Transverse colon (tissue), 4 donors: ENCODE data around the gene LILRA5. TPM values are rescaled to one million over a fixed set of nuclear protein-coding genes. Genes with fewer than 3 reads are reported as not detected.

Experiments used
- DNase-seq: peaks from one replicate; pipeline ENCODE4 v3.0.0-alpha.2; 2019
- H3K27ac ChIP-seq, 4 donors: fragments of 200-600 bp; sonication (generic); 2 replicates each; pipeline ENCODE4 v1.5.1; 2016 to 2018; ENCODE audit warnings: inconsistent platforms in 4 of 4
- H3K27me3 ChIP-seq: fragments of 200-600 bp; sonication (generic); 2 replicates; pipeline ENCODE4 v1.5.1; 2017; ENCODE audit warnings: inconsistent platforms
- H3K36me3 ChIP-seq, 4 donors: fragments of 200-600 bp; sonication (generic); 2 replicates each; pipeline ENCODE4 v1.5.1; 2017 to 2019; ENCODE audit warnings: inconsistent platforms in 4 of 4
- H3K4me1 ChIP-seq, 4 donors: fragments of 200-600 bp; sonication (generic); 2 replicates each; pipeline ENCODE4 v1.5.1; 2017 to 2020; ENCODE audit warnings: inconsistent platforms in 4 of 4
- H3K4me3 ChIP-seq, 4 donors: fragments of 200-600 bp; sonication (generic); 1 replicate in 1 of 4; 2 replicates in 3 of 4; pipeline versions ENCODE4 v1.5.1 to v1.6.1; 2017 to 2019; ENCODE audit warnings: inconsistent platforms in 4 of 4
- H3K9me3 ChIP-seq, 2 donors: fragments of 200-600 bp; sonication (generic); 2 replicates each; pipeline ENCODE4 v1.5.1; 2017 to 2019; ENCODE audit warnings: inconsistent platforms in 2 of 2
- EP300 ChIP-seq: sonication (generic); formaldehyde crosslinking; IDR thresholded peaks from one replicate; pipeline ENCODE4 v1.6.1; 2017; ENCODE audit warnings: antibody characterized with exemption, low read depth
- POLR2A ChIP-seq: fragments of 450-650 bp; IDR thresholded peaks from one replicate; pipeline ENCODE4 v1.6.1; 2016; ENCODE audit warnings: antibody characterized with exemption, mild to moderate bottlenecking, moderate library complexity
- POLR2AphosphoS5 ChIP-seq, 3 donors: sonication (generic); formaldehyde crosslinking; IDR thresholded peaks; one replicate each; pipeline ENCODE4 v1.6.1; 2016; ENCODE audit warnings: antibody characterized with exemption in 3 of 3
- WGBS, 2 donors: methylation state at CpG; one replicate each; pipeline ENCODE4 v1.1.5; 2018; ENCODE audit warnings: low coverage in 1 of 2; 5-methylcytosine and 5-hydroxymethylcytosine counted together
- in situ Hi-C, 4 donors: fragments of 200-750 bp; cut with MboI; loops; one replicate each; pipeline versions ENCODE4 v1.15.0 to v1.15.1; 2017; ENCODE audit warnings: low sequenced_read_pairs in 3 of 4, low pct_ligation_motif_present in 1 of 4, low pct_unique_long_range_greater_than_20kb in 1 of 4
- intact Hi-C: fragments of 100-400 bp; cut with DNase I; formaldehyde crosslinking; loops from one replicate; pipeline ENCODE4 v1.15.1; 2023; ENCODE audit warnings: low total_unique reads
- small RNA-seq, 4 donors: library from RNA; depleted of rRNA; stranded (forward); fragments of <200 nt; gene quantifications; one replicate each; pipeline ENCODE3, GENCODE V24; 2016
- total RNA-seq, 4 donors: library from RNA; depleted of rRNA; stranded (reverse); fragments of >200 nt; gene quantifications; one replicate each; pipeline ENCODE4 v1.1.0, GENCODE V29; 2016
- TF ChIP-seq, protein P1 (sequence below), 5 experiments: fragments of 200-600 bp in 3 of 5; fragments of 450-650 bp in 2 of 5; sonication (generic) in 3 of 5; IDR thresholded peaks; 1 replicate in 2 of 5; 2 replicates in 3 of 5; pipeline ENCODE4 v1.5.1; 2016 to 2017; ENCODE audit warnings: antibody characterized with exemption in 5 of 5, inconsistent platforms in 3 of 5, mild to moderate bottlenecking in 2 of 5, moderate library complexity in 1 of 5

Gene LILRA5
- total RNA-seq, 4 donors from 2014 or later, result 1.6 TPM; not detected in 2

DNA sequence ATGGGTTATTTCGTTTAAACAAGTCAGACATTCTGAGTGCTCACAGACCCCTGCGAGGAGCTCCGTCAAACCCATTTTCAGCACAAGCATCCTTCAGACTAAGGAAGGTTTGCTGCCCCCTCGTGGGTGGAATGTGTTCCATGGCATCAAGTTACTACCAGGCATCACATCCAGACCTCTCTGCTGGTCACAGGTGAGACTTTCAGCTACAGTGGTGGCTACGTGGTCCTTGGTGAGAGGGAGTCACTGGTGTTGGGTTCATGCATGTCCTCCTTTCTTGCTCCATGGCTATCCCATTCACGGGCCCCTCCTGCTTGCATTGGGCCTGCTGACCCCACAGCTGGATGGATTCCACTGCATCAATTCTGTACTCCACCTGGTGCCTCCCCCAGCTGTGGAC is 46.8 kb downstream of the LILRA5 start:
- Histone ChIP-seq H3K27me3 (peaks cover 5% of the 10 kb centered on the region), H3K4me3 (no peak overlapping the region), H3K4me1 (no peaks in the 10 kb centered on the region), H3K36me3 (no peaks in the 10 kb centered on the region), H3K27ac (no peak overlapping the region), H3K9me3 (no peaks in the 10 kb centered on the region)
- peak; percentile 79 for DNase-seq
- 3% methylated on average over 6 of the region's 6 CpGs; no CpG with 5 or more reads in 1 of the 2 donors for WGBS, 2 donors
- intact Hi-C loops (no loop called here), in situ Hi-C loops (no loop called here)
- no peak for TF ChIP-seq POLR2A
- TF ChIP-seq, protein P1, sequence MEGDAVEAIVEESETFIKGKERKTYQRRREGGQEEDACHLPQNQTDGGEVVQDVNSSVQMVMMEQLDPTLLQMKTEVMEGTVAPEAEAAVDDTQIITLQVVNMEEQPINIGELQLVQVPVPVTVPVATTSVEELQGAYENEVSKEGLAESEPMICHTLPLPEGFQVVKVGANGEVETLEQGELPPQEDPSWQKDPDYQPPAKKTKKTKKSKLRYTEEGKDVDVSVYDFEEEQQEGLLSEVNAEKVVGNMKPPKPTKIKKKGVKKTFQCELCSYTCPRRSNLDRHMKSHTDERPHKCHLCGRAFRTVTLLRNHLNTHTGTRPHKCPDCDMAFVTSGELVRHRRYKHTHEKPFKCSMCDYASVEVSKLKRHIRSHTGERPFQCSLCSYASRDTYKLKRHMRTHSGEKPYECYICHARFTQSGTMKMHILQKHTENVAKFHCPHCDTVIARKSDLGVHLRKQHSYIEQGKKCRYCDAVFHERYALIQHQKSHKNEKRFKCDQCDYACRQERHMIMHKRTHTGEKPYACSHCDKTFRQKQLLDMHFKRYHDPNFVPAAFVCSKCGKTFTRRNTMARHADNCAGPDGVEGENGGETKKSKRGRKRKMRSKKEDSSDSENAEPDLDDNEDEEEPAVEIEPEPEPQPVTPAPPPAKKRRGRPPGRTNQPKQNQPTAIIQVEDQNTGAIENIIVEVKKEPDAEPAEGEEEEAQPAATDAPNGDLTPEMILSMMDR (IDR thresholded peaks at IDR 0.05), result peak; percentile 57 to 72 (median 63)

DNA sequence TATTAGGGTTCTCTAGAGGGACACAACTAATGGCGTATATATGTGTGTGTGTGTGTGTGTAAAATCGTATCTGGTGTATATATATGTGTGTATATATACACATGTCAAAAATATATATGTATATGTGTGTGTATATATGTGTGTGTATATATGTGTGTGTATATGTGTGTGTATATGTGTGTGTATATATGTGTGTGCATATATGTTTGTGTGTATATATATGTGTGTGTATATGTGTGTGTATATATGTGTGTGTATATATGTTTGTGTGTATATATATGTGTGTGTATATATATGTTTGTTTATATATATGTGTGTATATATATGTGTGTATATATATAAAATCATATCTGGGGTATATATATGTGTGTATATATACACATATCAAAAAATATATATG is 50.5 kb downstream of the LILRA5 start:
- Histone ChIP-seq H3K36me3 (no peaks in the 10 kb centered on the region), H3K4me3 (no peak overlapping the region), H3K27me3 (no peaks in the 10 kb centered on the region), H3K9me3 (no peaks in the 10 kb centered on the region), H3K4me1 (no peaks in the 10 kb centered on the region), H3K27ac (no peak overlapping the region)
- TF ChIP-seq POLR2A (no peak), EP300 (no peak), POLR2AphosphoS5 (IDR thresholded peaks at IDR 0.05) (no peak)
- TF ChIP-seq, protein P1 (IDR thresholded peaks at IDR 0.05), result no peak
- no peak for DNase-seq
- 44 to 84% methylated on average over 1 to 2 of the region's 2 CpGs for WGBS, 2 donors
- in situ Hi-C loops (no loop called here), intact Hi-C loops (no loop called here)

DNA sequence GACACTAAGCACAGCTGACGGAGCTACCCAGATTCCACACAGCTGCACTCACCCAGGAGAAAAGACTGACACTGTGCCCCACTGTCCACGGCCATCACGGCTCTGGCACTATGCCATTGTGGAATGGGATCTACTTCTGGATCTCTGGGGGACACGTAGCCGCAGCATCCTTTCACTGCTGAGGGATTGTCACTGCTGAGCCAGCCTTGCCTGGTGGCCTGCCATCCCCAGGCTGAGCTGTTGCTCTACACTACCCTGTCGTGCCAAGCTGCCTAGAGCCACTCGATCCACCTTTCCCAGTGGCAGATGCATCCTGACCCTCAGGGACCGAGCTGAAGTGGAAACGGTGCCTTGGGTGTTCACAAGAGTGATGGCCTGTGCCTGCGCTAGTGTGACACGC is 50.9 kb downstream of the LILRA5 start:
- no peak for DNase-seq
- Histone ChIP-seq H3K4me3 (no peak overlapping the region), H3K4me1 (no peaks in the 10 kb centered on the region), H3K9me3 (no peaks in the 10 kb centered on the region), H3K27me3 (no peaks in the 10 kb centered on the region), H3K36me3 (no peaks in the 10 kb centered on the region), H3K27ac (no peak overlapping the region)
- no peak for TF ChIP-seq POLR2A
- TF ChIP-seq, protein P1 (IDR thresholded peaks at IDR 0.05), result no peak
- no peak for TF ChIP-seq POLR2AphosphoS5 (IDR thresholded peaks at IDR 0.05)
- TF ChIP-seq EP300, result no peak
- WGBS, 2 donors, result 76% methylated on average over 11 of the region's 11 CpGs; no CpG with 5 or more reads in 1 of the 2 donors
- in situ Hi-C loops (no loop called here), intact Hi-C loops (no loop called here)

DNA sequence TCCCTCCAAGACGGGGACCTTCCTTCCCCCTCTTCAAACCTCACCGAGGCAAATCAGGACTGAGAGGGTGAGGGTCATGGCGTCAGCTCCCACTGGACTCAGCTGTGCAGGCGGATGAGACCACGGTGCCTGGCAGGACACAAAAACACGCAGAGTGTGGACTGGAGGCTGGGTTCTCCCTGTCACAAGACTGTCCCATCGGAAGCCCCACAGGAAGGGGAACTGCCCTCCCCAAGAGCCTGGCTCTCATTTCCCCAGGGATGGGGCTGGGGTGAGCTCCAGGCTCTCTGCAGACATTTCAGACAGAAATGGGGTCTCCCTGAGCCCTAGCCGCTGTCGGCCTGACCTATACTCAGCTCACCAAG is 55.9 kb downstream of the LILRA5 start, which contains the start of gene LILRB5:
TSS of gene LILRB5 (minus strand) at position 158 of the 365 bp plus-strand sequence. CDS start at position 78, 80 bp downstream.
- Histone ChIP-seq H3K4me1 (no peaks in the 10 kb centered on the region), H3K27ac (peak within 1 kb of the TSS in 1 of 4 donors; percentile 21), H3K4me3 (peak within 1 kb of the TSS in 1 of 4 donors; percentile 3), H3K9me3 (no peaks in the 10 kb centered on the region), H3K36me3 (no peaks in the 10 kb centered on the region), H3K27me3 (peaks cover 28% of the 10 kb centered on the region)
- peak; percentile 25 for DNase-seq
- in situ Hi-C loops (no loop called here), intact Hi-C loops (no loop called here)
- TF ChIP-seq, protein P1 (IDR thresholded peaks at IDR 0.05), result no peak
- no peak for TF ChIP-seq POLR2A
- TF ChIP-seq POLR2AphosphoS5 (IDR thresholded peaks at IDR 0.05), result no peak
- no peak for TF ChIP-seq EP300
- WGBS, 2 donors, result 77 to 93% methylated on average over 3 to 9 of the region's 9 CpGs

Small RNA genes lying within 50 kb of the gene (small RNA-seq; reads per million reads assigned to genes)
- gene AC245884.12 (0 reads per million in 4 donors), gene MIR4752 (0 reads per million in 4 donors), gene RNU6-1307P (0 reads per million in 4 donors)

Other genes starting within 250 kb of the LILRA5 start
- gene VSTM1, start 249.3 kb downstream of the LILRA5 start, total RNA-seq, result not detected
- not detected for gene TARM1, start 231.8 kb downstream of the LILRA5 start, total RNA-seq
- 1 to 10 TPM in 1 of 4 donors, under 1 TPM in 2, not detected in 1; 0.27 to 3.2 (median 0.75) TPM for gene OSCAR, start 212.4 kb downstream of the LILRA5 start, total RNA-seq
- gene NDUFA3, start 210.3 kb downstream of the LILRA5 start, total RNA-seq, result 100 to 1,000 TPM in 2 of 4 donors, 10 to 100 TPM in 2; 25.4 to 316 (median 97.3) TPM
- 10 to 100 TPM in 3 of 4 donors, 1 to 10 TPM in 1; 9.8 to 25.8 (median 14.0) TPM for gene TFPT, start 197.5 kb downstream of the LILRA5 start, total RNA-seq
- gene PRPF31, start 197.4 kb downstream of the LILRA5 start, total RNA-seq, result 10 to 100 TPM; 24.7 to 50.5 (median 34.9) TPM
- gene CNOT3, start 175.4 kb downstream of the LILRA5 start, total RNA-seq, result 10 to 100 TPM; 28.1 to 85.7 (median 32.1) TPM
- 10 to 100 TPM in 1 of 4 donors, 1 to 10 TPM in 3; 3.4 to 11.1 (median 5.8) TPM for gene LENG1, start 153.4 kb downstream of the LILRA5 start, total RNA-seq
- 100 to 1,000 TPM in 3 of 4 donors, 10 to 100 TPM in 1; 91.5 to 386 (median 180) TPM for gene TMC4, start 140.0 kb downstream of the LILRA5 start, total RNA-seq
- gene MBOAT7, start 123.6 kb downstream of the LILRA5 start, total RNA-seq, result 100 to 1,000 TPM; 180 to 249 (median 218) TPM
- gene TSEN34, start 121.9 kb downstream of the LILRA5 start, total RNA-seq, result 100 to 1,000 TPM in 1 of 4 donors, 10 to 100 TPM in 3; 62.0 to 138 (median 65.9) TPM
- gene RPS9, start 112.3 kb downstream of the LILRA5 start, total RNA-seq, result 1,000 to 10,000 TPM in 3 of 4 donors, 100 to 1,000 TPM in 1; 912 to 1,639 (median 1,317) TPM
- gene LILRB3, start 90.2 kb downstream of the LILRA5 start, total RNA-seq, result 1 to 10 TPM; 2.2 to 7.6 (median 4.6) TPM
- 1 to 10 TPM in 2 of 4 donors, under 1 TPM in 1, not detected in 1; 0.79 to 1.4 (median 1.1) TPM for gene LILRA6, start 70.4 kb downstream of the LILRA5 start, total RNA-seq
- gene LILRB5, start 55.9 kb downstream of the LILRA5 start, total RNA-seq, result 10 to 100 TPM in 1 of 4 donors, 1 to 10 TPM in 3; 8.3 to 10.7 (median 9.1) TPM
- 1 to 10 TPM; 1.6 to 3.4 (median 2.1) TPM for gene LILRB2, start 32.1 kb downstream of the LILRA5 start, total RNA-seq
- gene LILRA4, start 26.0 kb upstream of the LILRA5 start, total RNA-seq, result under 1 TPM in 2 of 4 donors, not detected in 2; 0.14 to 0.79 TPM
- gene LAIR1, start 51.8 kb upstream of the LILRA5 start, total RNA-seq, result 10 to 100 TPM in 2 of 4 donors, 1 to 10 TPM in 2; 1.9 to 18.4 (median 7.3) TPM
- gene TTYH1, start 102.3 kb upstream of the LILRA5 start, total RNA-seq, result 1 to 10 TPM; 1.1 to 7.5 (median 3.0) TPM
- 1,000 to 10,000 TPM in 1 of 4 donors, 100 to 1,000 TPM in 3; 194 to 1,037 (median 566) TPM for gene LENG8, start 136.0 kb upstream of the LILRA5 start, total RNA-seq
- gene LENG9, start 150.6 kb upstream of the LILRA5 start, total RNA-seq, result 10 to 100 TPM in 3 of 4 donors, 1 to 10 TPM in 1; 1.1 to 16.5 (median 12.3) TPM
- gene CDC42EP5, start 160.1 kb upstream of the LILRA5 start, total RNA-seq, result 100 to 1,000 TPM; 210 to 231 (median 214) TPM
- gene LAIR2, start 189.7 kb upstream of the LILRA5 start, total RNA-seq, result 1 to 10 TPM in 1 of 4 donors, not detected in 3; 3.2 TPM